ENCODE measurements around the gene SCAF4.
A peak's percentile ranks its signal among the peaks of the same experiment; 100 is the strongest.
"Not testable (repeated sequence)": the region's sequence is repeated elsewhere in the genome, so short reads cannot be mapped to it uniquely, and the experiment has no call there.

Gene SCAF4

DNA sequence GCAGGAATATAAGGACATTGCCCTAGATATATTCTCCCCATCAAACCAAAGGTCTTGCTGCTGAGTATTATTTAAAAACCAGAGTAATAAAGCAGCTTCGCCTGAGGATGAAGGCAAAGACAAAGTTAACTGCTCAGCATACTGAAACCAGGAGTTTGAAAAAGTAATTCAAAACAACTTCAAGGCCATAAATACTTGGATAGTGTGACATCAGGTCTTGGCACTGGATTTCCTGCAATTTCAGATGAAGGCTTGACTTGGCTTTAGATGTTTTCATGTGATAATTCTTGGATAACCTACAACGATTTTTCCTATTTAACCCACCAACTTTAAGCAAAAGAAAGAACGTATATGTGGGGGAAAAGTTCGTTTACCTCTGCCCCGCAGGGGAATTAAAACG lies 61.8 kb downstream of the SCAF4 start:
- DNase-seq (ENCODE audit: low read depth): no peak

DNA sequence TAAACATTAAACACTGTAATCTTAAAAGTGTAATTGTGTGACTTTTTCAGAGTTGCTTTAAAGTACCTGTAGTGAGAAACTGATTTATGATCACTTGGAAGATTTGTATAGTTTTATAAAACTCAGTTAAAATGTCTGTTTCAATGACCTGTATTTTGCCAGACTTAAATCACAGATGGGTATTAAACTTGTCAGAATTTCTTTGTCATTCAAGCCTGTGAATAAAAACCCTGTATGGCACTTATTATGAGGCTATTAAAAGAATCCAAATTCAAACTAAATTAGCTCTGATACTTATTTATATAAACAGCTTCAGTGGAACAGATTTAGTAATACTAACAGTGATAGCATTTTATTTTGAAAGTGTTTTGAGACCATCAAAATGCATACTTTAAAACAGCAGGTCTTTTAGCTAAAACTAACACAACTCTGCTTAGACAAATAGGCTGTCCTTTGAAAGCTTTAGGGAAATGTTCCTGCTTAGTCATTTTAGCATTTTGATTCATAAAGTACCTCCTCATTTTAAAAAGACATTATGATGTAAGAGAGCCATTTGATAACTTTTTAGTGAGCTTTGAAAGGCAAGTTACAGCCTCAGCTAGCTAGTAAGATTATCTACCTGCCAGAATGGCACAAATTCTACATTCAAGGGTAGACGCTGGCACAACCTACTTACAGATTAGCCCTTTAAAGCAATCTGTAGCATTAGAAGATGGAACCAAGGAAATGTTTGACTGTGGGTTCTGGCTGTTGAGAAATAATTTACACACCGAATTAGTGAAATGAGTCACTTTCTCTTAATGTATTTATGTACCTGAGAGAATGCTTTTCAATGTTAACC lies 63.0 kb downstream of the SCAF4 start:
- no peak for DNase-seq (ENCODE audit: low read depth)

DNA sequence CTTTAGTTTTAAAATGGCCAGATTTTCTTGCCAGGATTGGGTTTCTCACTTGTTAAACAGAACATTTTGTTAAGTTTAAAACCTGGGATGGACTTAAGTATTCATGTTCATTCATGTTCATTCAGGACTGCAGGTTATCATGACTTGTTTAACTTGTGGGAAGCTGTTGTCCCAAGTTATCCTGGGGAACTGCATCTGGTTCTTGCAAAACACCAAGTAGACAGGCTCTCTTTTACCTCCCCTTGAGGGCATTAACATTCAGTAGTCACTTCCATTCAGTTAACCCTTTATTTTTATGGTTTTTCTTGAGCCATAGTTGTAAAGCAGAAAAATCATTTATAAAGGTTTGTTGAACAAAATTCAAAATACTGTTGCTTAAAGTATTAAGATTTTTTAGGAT lies 64.3 kb downstream of the SCAF4 start:
- no peak for DNase-seq (ENCODE audit: low read depth)

GRCh38 chr21:31667132-31667531 lies 64.8 kb downstream of the SCAF4 start:
- no peak for DNase-seq (ENCODE audit: low read depth)

DNA sequence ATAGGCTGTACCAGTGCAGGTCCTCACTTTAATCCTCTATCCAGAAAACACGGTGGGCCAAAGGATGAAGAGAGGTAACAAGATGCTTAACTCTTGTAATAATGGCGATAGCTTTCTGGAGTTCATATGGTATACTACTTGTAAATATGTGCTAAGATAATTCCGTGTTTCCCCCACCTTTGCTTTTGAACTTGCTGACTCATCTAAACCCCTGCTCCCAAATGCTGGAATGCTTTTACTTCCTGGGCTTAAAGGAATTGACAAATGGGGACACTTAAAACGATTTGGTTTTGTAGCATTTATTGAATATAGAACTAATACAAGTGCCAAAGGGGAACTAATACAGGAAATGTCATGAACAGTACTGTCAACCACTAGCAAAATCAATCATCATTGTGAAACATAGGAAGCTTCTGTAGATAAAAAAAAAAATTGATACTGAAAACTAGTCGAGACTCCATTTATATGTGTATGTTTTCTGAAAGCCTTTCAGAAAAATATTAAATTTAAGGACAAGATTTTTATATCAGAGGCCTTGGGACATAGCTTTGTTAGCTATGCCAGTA lies 65.4 kb downstream of the SCAF4 start:
- DNase-seq (ENCODE audit: low read depth): no peak

GRCh38 chr21:31665869-31666268 lies 66.0 kb downstream of the SCAF4 start:
- DNase-seq (ENCODE audit: low read depth): not testable (repeated sequence)

DNA sequence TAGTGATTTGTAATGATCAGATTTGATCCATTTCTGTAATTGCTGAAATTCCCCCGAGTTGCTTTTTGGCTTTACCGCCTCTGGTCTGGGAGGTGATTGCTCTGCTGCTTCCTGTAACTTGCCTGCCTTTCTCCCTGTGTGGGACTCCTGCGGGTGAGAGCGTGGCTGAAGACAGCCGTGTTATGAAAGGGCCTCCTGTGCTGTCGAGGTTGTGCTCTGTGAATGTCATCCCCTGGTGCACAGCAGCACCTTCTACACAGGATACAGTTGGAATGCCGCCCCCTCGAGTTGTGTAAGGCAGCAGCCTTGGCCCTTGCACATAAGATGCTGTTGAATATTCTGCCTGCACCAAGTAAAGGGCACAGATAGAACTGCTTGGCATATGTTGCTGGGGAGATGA lies 66.5 kb downstream of the SCAF4 start:
- peak; percentile 15 for DNase-seq (ENCODE audit: low read depth)

GRCh38 chr21:31663584-31664249 lies 68.2 kb downstream of the SCAF4 start:
- DNase-seq (ENCODE audit: low read depth): no peak

- DNase-seq (ENCODE audit: low read depth): no peak
Measured at GRCh38 chr21:31660591-31660990, 71.3 kb downstream of the SCAF4 start.

- DNase-seq (ENCODE audit: low read depth): no peak
Measured at GRCh38 chr21:31660259-31660565, 71.7 kb downstream of the SCAF4 start.

- DNase-seq (ENCODE audit: low read depth): peak; percentile 96
Measured at GRCh38 chr21:31659536-31660258, 72.2 kb downstream of the SCAF4 start, which contains the start of gene SOD1. TSS of gene SOD1 (plus strand) at chr21:31659693. CDS start at chr21:31659770, 77 bp downstream.

- no peak for DNase-seq (ENCODE audit: low read depth)
Measured at GRCh38 chr21:31659286-31659535, 72.7 kb downstream of the SCAF4 start.

DNA sequence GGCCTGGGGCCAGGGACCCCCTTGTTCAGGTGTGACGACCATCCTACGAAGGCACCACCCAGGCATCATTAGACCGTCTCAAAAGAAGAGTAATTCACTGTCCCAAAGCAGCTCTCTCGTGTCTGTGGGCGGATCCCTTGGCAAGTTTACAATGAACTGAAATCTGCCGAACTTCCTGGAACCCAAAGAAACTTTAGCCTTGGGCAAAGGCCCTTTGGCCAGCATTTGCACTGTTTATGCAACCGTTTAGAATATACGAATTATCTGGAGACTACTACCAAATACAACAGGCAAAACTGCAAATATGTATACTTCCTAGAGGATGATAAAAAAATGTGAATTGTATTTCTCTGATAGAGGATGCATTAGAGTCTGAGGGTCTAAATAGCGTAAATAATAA lies 73.9 kb downstream of the SCAF4 start:
- DNase-seq (ENCODE audit: low read depth): no peak

DNA sequence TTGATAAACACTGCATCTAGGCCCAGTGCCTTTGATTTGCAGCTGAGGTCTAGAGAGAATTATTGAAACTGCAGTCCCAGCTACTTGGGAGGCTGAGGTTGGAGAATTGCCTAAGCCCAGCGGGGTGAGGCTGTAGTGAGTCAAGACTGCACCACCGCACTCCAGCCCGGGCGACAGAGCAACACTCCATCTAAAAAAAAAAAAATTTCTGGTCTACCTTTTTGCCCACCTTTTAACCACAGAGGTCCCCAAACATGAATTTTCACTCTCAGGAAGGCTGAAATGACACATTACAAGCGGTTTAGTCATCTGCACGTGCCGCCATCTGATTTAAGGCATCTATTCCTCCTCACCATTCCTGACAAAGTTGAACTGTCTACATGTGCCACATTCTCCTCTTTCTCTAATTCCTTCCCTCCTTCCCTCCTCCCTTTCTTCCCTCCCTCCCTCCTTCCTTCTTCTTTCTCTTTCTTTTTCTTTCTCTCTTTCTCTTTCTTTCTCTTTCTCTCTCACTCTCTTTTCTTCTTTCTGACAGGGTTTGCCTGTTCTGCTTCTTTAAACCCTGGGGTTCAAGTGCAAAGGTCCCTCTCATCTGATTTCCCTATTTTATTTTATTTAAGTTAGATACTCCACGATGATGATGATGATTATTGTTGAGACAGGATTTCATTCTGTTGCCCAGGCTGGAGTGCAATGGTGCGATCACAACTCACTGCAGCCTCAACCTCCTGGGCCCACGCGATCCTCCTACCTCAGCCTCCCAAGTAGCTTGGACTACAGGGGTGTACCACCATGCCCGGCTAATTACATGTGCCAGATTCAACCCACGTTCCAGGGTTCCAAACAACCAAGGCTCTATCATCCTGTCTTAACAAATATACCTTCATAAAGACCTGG lies 75.5 kb downstream of the SCAF4 start:
- no peak for DNase-seq (ENCODE audit: low read depth)

- not testable (repeated sequence) for DNase-seq (ENCODE audit: low read depth)
Measured at GRCh38 chr21:31654821-31655580, 76.9 kb downstream of the SCAF4 start.

GRCh38 chr21:31654340-31654739 lies 77.6 kb downstream of the SCAF4 start:
- DNase-seq (ENCODE audit: low read depth): no peak

- not testable (repeated sequence) for DNase-seq (ENCODE audit: low read depth)
Measured at GRCh38 chr21:31651491-31651890, 80.4 kb downstream of the SCAF4 start.

GRCh38 chr21:31650930-31651329 lies 81.0 kb downstream of the SCAF4 start:
- DNase-seq (ENCODE audit: low read depth): no peak

DNA sequence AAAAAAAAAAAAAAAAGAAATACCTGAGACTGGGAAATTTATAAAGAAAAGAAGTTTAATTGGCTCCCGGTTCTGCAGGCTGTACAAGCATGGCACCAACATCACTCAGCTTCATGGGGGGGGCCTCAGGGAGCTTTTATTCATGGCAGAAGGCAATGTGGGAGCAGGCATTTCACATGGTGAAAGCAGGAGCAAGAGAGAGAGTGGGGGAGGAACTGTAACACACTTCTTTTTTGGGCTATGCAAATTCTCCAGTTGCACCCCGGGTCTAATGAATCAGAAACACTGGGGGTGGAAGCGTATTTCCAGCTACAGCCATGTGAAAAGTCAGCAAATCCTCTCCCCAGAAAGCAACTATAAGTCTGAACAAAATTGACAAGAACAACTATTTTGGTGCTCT lies 84.3 kb downstream of the SCAF4 start:
- DNase-seq (ENCODE audit: low read depth): no peak

DNA sequence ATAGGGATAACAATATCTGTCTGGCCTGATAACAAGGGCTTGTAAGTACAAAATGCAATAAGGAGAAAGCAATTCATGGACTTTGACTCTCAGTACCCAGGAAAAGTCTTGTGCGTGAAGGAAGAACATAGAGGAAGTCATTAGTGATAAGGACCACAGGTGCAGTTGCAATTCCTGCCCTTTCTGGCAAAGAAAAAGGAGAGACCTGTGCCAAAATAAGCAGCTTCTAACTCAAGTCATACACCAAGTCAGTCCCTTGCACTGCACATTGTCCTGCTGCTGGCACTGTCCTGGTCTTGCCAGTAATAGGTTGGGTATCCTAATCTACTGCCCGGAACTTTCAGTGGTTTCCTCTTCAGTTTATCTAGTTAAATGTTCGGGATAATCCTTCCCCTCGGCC lies 87.3 kb downstream of the SCAF4 start:
- no peak for DNase-seq (ENCODE audit: low read depth)

GRCh38 chr21:31641416-31641922 lies 90.4 kb downstream of the SCAF4 start:
- no peak for DNase-seq (ENCODE audit: low read depth)
